ENCODE data around the gene LIN7B. TPM values are rescaled to one million over a fixed set of nuclear protein-coding genes. Genes with fewer than 3 reads are reported as not detected.
A peak's percentile ranks its signal among the peaks of the same experiment; 100 is the strongest.
"Not testable (repeated sequence)": the region's sequence is repeated elsewhere in the genome, so short reads cannot be mapped to it uniquely, and the experiment has no call there.

LIN7B gene
- total and polyA plus RNA-seq, 9 of the 15 experiments (the other 6 are each of a cell fraction or from before 2014, with no cell fraction given), result 0.89 to 15.7 (median 4.0) TPM

DNA sequence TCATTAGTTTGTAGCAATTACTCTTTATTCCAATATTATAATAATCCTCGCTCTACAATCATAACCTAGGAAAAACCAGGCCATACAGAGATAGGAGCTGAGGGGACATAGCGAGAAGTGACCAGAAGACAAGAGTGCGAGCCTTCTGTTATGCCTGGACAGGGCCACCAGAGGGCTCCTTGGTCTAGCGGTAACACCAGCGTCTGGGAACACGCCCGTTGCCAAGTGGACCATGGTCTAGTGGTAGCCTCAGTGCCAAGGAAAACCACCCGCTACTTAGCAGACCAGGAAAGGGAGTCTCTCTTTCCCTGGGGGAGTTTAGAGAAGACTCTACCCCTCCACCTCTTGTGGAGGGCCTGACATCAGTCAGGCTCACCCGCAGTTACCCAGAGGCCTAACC is 39.3 kb upstream of the LIN7B start:
- H3K36me3 ChIP-seq (ENCODE audit: control insufficient read depth, insufficient read depth, low read length); H4K20me1 ChIP-seq (replicated peaks; ENCODE audit: control insufficient read depth, insufficient read depth, low read length); H3K9me1 ChIP-seq (ENCODE audit: control insufficient read depth, insufficient read depth, low read length); in situ Hi-C loops (cut with MboI); H3K9ac ChIP-seq (ENCODE audit: insufficient read depth in 1 of 2, low read depth in 2 of 2, low read length in 2 of 2); H3K9me3 ChIP-seq (replicated peaks; ENCODE audit: control insufficient read depth, insufficient read depth, low read depth, low read length); CTCF ChIA-PET (ENCODE audit: low intra/inter-chr PET ratio); H3K79me2 ChIP-seq (ENCODE audit: control insufficient read depth, insufficient read depth, low read length); H3K4me2 ChIP-seq (ENCODE audit: insufficient read depth, low read length); H3K27ac ChIP-seq (ENCODE audit: extremely low read depth, low read depth, low read length); BruUV-seq (replicated peaks); H3K4me3 ChIP-seq: not testable (repeated sequence)
- H3K27me3 ChIP-seq (ENCODE audit: control insufficient read depth in 2 of 2, insufficient read depth in 2 of 2, low read length in 2 of 2), result peaks cover 0 to 12% of the 10 kb centered on the region in 2 experiments; a peak in 2 of 5 replicates
- peak; percentile 66 for ATAC-seq
- H2AFZ ChIP-seq (ENCODE audit: low read depth, low read length), result peak overlapping the region; percentile 76
- WGBS (ENCODE audit: insufficient coverage, low coverage, missing lambda C conversion rate), result 20% methylated on average over 6 of the region's 9 CpGs
- peak in 1 of 4 experiments; percentile 66 for DNase-seq (ENCODE audit: extremely low read depth in 1 of 4, low spot score in 3 of 4)
- peaks cover 9 to 32% of the 10 kb centered on the region in 2 experiments; a peak in 4 of 5 replicates for H3K4me1 ChIP-seq (replicated peaks in 1 of 2; ENCODE audit: control insufficient read depth in 2 of 2, insufficient read depth in 2 of 2, low read length in 2 of 2)
- FAIRE-seq, result peak; percentile 81
- intact Hi-C loops (cut with micrococcal nuclease), result loop anchor here (2.0 to 5.0 kb wide), 2 partner anchors 76 to 288 kb away; no protein-coding TSS in a partner anchor
- POLR2A ChIA-PET, result interaction anchor here (0.7 kb wide), 1 partner anchor 46 kb away, joined by 3 read pairs; no protein-coding TSS in a partner anchor
- TF ChIP-seq CREM (IDR thresholded peaks at IDR 0.05; ENCODE audit: low read depth), result 0 out of 2 replicates have a peak, but pooled peaks have one; percentile 20
- 0 out of 2 replicates have a peak, but pooled peaks have one; percentile 5 for TF ChIP-seq SMC3 (conservative IDR thresholded peaks at IDR 0.05; ENCODE audit: insufficient read depth, low read depth, low read length)
- peak; percentile 66 to 85 for TF ChIP-seq RAD21 (CRISPR knock-in tag; conservative IDR thresholded peaks at IDR 0.05 in 1 of 2, IDR thresholded peaks at IDR 0.05 in 1 of 2)
- TF ChIP-seq STAG1 (CRISPR knock-in tag; IDR thresholded peaks at IDR 0.05; ENCODE audit: borderline replicate concordance), result peak; percentile 56; the same call in 1 of the 2 replicates
- TF ChIP-seq, protein P1, sequence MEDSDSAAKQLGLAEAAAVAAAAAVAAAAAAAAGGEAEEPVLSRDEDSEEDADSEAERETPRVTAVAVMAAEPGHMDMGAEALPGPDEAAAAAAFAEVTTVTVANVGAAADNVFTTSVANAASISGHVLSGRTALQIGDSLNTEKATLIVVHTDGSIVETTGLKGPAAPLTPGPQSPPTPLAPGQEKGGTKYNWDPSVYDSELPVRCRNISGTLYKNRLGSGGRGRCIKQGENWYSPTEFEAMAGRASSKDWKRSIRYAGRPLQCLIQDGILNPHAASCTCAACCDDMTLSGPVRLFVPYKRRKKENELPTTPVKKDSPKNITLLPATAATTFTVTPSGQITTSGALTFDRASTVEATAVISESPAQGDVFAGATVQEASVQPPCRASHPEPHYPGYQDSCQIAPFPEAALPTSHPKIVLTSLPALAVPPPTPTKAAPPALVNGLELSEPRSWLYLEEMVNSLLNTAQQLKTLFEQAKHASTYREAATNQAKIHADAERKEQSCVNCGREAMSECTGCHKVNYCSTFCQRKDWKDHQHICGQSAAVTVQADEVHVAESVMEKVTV (CRISPR knock-in tag; IDR thresholded peaks at IDR 0.05), result peak; percentile 60; the same call in 1 of the 2 replicates
- TF ChIP-seq, protein P2, sequence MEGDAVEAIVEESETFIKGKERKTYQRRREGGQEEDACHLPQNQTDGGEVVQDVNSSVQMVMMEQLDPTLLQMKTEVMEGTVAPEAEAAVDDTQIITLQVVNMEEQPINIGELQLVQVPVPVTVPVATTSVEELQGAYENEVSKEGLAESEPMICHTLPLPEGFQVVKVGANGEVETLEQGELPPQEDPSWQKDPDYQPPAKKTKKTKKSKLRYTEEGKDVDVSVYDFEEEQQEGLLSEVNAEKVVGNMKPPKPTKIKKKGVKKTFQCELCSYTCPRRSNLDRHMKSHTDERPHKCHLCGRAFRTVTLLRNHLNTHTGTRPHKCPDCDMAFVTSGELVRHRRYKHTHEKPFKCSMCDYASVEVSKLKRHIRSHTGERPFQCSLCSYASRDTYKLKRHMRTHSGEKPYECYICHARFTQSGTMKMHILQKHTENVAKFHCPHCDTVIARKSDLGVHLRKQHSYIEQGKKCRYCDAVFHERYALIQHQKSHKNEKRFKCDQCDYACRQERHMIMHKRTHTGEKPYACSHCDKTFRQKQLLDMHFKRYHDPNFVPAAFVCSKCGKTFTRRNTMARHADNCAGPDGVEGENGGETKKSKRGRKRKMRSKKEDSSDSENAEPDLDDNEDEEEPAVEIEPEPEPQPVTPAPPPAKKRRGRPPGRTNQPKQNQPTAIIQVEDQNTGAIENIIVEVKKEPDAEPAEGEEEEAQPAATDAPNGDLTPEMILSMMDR (IDR thresholded peaks at IDR 0.05 in 2 of 3, conservative IDR thresholded peaks at IDR 0.05 in 1 of 3; ENCODE audit: insufficient read depth in 2 of 3, low read depth in 1 of 3, low read length in 3 of 3), result peak; percentile 59 to 74 (median 62)
- TF ChIP-seq MAZ (CRISPR knock-in tag; conservative IDR thresholded peaks at IDR 0.05 in 1 of 2, IDR thresholded peaks at IDR 0.05 in 1 of 2), result 0 out of 4 replicates have a peak, but pooled peaks of 1 of the 2 experiments have one; percentile 24
- TF ChIP-seq, protein P3, sequence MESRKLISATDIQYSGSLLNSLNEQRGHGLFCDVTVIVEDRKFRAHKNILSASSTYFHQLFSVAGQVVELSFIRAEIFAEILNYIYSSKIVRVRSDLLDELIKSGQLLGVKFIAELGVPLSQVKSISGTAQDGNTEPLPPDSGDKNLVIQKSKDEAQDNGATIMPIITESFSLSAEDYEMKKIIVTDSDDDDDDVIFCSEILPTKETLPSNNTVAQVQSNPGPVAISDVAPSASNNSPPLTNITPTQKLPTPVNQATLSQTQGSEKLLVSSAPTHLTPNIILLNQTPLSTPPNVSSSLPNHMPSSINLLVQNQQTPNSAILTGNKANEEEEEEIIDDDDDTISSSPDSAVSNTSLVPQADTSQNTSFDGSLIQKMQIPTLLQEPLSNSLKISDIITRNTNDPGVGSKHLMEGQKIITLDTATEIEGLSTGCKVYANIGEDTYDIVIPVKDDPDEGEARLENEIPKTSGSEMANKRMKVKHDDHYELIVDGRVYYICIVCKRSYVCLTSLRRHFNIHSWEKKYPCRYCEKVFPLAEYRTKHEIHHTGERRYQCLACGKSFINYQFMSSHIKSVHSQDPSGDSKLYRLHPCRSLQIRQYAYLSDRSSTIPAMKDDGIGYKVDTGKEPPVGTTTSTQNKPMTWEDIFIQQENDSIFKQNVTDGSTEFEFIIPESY (CRISPR knock-in tag; IDR thresholded peaks at IDR 0.05), result peak; percentile 58; the same call in 1 of the 2 replicates
